ENCODE data around the gene FLRT1.

FLRT1 gene

DNA sequence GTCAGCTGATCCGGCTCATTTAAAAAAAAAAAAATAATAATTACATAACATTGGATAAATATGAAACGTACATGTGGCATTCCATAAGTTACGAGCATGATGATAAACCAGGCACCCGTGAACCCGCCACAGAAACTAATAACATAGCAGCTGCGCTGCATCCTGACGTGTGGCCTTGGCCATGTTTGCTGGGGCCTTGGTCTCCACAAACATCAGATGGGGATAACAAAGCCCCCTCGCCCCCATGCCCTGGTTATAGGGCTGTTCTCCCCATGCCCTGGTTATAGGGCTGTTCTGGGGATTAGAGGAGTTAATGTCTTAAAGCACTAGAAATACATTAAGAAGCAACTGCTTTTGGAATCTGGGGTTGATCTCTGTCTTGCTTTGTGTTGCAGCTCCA, 36.7 kb downstream of the FLRT1 start:
- Histone ChIP-seq H3K9me3 (ENCODE audit: insufficient read depth, low read length) (no peaks in the 10 kb centered on the region), H3K4me2 (ENCODE audit: low read depth, low read length, poor library complexity, severe bottlenecking) (no peak overlapping the region), H3K79me2 (ENCODE audit: insufficient read depth, low read length) (no peaks in the 10 kb centered on the region), H3K4me3 (ENCODE audit: insufficient read depth, low read length, poor library complexity, severe bottlenecking) (no peak overlapping the region), H2AFZ (ENCODE audit: low read depth, low read length, severe bottlenecking) (no peak overlapping the region), H4K20me1 (ENCODE audit: low read depth, low read length) (no peaks in the 10 kb centered on the region), H3K36me3 (ENCODE audit: low read length) (no peaks in the 10 kb centered on the region), H3F3A (ENCODE audit: insufficient read depth) (no peaks in the 10 kb centered on the region), H3K9ac (ENCODE audit: low read length) (no peak overlapping the region), H3K9me2 (replicated peaks; ENCODE audit: insufficient read depth, low read length) (no peaks in the 10 kb centered on the region), H3K27ac (ENCODE audit: low read depth, low read length) (no peak overlapping the region), H3K27me3 (ENCODE audit: low read length) (no peaks in the 10 kb centered on the region)
- no peak for TF ChIP-seq EZH2phosphoT487 (conservative IDR thresholded peaks at IDR 0.05; ENCODE audit: low read length)
- TF ChIP-seq, protein P1, sequence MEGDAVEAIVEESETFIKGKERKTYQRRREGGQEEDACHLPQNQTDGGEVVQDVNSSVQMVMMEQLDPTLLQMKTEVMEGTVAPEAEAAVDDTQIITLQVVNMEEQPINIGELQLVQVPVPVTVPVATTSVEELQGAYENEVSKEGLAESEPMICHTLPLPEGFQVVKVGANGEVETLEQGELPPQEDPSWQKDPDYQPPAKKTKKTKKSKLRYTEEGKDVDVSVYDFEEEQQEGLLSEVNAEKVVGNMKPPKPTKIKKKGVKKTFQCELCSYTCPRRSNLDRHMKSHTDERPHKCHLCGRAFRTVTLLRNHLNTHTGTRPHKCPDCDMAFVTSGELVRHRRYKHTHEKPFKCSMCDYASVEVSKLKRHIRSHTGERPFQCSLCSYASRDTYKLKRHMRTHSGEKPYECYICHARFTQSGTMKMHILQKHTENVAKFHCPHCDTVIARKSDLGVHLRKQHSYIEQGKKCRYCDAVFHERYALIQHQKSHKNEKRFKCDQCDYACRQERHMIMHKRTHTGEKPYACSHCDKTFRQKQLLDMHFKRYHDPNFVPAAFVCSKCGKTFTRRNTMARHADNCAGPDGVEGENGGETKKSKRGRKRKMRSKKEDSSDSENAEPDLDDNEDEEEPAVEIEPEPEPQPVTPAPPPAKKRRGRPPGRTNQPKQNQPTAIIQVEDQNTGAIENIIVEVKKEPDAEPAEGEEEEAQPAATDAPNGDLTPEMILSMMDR (IDR thresholded peaks at IDR 0.05; ENCODE audit: insufficient read depth, low read length, poor library complexity, severe bottlenecking): no peak

DNA sequence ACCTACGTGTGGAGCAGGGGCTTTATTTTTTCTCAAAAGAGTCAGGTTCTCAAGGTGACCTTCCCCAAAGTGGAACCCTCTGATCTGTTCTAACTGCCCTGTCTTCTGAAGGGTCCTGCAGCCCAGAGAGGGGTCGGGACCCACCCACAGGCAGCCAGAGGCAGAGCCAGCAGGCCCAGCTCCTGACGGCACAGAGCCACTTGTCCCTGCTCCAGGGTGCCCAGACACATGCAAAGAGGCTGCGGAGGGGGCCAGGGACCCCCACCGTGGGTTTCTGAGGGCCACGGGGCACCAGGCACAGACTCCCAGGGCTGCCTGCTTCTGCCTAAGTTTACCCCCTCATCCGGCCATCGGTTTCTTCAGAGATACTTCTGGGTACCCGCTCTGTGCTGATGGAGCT, 37.1 kb downstream of the FLRT1 start:
- Histone ChIP-seq H3F3A (ENCODE audit: insufficient read depth) (no peaks in the 10 kb centered on the region), H2AFZ (ENCODE audit: low read depth, low read length, severe bottlenecking) (no peak overlapping the region), H3K27ac (ENCODE audit: low read depth, low read length) (no peak overlapping the region), H3K9me2 (replicated peaks; ENCODE audit: insufficient read depth, low read length) (no peaks in the 10 kb centered on the region), H4K20me1 (ENCODE audit: low read depth, low read length) (no peaks in the 10 kb centered on the region), H3K9me3 (ENCODE audit: insufficient read depth, low read length) (no peaks in the 10 kb centered on the region), H3K79me2 (ENCODE audit: insufficient read depth, low read length) (no peaks in the 10 kb centered on the region), H3K27me3 (ENCODE audit: low read length) (no peaks in the 10 kb centered on the region), H3K9ac (ENCODE audit: low read length) (no peak overlapping the region), H3K36me3 (ENCODE audit: low read length) (no peaks in the 10 kb centered on the region), H3K4me2 (ENCODE audit: low read depth, low read length, poor library complexity, severe bottlenecking) (no peak overlapping the region), H3K4me3 (ENCODE audit: insufficient read depth, low read length, poor library complexity, severe bottlenecking) (no peak overlapping the region)
- no peak for TF ChIP-seq EZH2phosphoT487 (conservative IDR thresholded peaks at IDR 0.05; ENCODE audit: low read length)
- TF ChIP-seq, protein P1 (IDR thresholded peaks at IDR 0.05; ENCODE audit: insufficient read depth, low read length, poor library complexity, severe bottlenecking): no peak

DNA sequence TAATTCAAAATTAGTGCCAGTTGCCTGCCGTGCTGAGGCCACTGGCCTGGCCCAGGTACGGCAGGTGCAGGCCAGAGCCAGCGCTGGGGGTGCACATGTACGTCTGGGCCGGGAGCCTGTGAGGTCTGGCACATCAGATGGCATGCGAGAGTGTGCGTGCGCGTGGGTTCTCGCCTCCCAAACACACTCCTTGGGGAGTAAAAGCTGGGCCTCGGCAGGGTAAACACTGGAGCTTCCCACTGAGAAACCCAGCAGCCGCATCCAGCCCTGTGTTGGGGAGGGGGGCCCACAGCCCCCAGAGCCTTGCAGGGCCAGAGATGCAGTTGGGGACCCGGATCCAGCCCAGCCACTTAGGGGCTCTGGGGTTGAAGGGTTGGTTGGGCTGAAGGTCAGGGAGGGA, 37.8 kb downstream of the FLRT1 start:
- Histone ChIP-seq H2AFZ (ENCODE audit: low read depth, low read length, severe bottlenecking) (no peak overlapping the region), H3K27ac (ENCODE audit: low read depth, low read length) (no peak overlapping the region), H3K9me3 (ENCODE audit: insufficient read depth, low read length) (no peaks in the 10 kb centered on the region), H3K9me2 (replicated peaks; ENCODE audit: insufficient read depth, low read length) (no peaks in the 10 kb centered on the region), H3K4me2 (ENCODE audit: low read depth, low read length, poor library complexity, severe bottlenecking) (no peak overlapping the region), H3K79me2 (ENCODE audit: insufficient read depth, low read length) (no peaks in the 10 kb centered on the region), H3K36me3 (ENCODE audit: low read length) (no peaks in the 10 kb centered on the region), H4K20me1 (ENCODE audit: low read depth, low read length) (no peaks in the 10 kb centered on the region), H3K9ac (ENCODE audit: low read length) (no peak overlapping the region), H3K4me3 (ENCODE audit: insufficient read depth, low read length, poor library complexity, severe bottlenecking) (no peak overlapping the region), H3F3A (ENCODE audit: insufficient read depth) (no peaks in the 10 kb centered on the region), H3K27me3 (ENCODE audit: low read length) (no peaks in the 10 kb centered on the region)
- no peak for TF ChIP-seq EZH2phosphoT487 (conservative IDR thresholded peaks at IDR 0.05; ENCODE audit: low read length)
- TF ChIP-seq, protein P1 (IDR thresholded peaks at IDR 0.05; ENCODE audit: insufficient read depth, low read length, poor library complexity, severe bottlenecking): no peak

Measured in SU-DHL-6 (cell line).